HepG2 (cell line): ENCODE results near the gene ENPP1. TPM values are rescaled to one million over a fixed set of nuclear protein-coding genes. Genes with fewer than 3 reads are reported as not detected.

Experiments used
- ATAC-seq: fragments of 200-7000 bp; cut with Tn5 transposase; 3 replicates; pipeline ENCODE4 v1.9.1; 2020; ENCODE audit warnings: mild to moderate bottlenecking, moderate library complexity
- BruUV-seq: library from RNA; stranded (reverse); fragments of 400-500 nt; replicated peaks from 2 replicates; lab custom pipeline; 2021; lab: Mats Ljungman, UMichigan
- CTCF ChIA-PET: fragments of 300-600 bp; formaldehyde crosslinking; extraction: SDS; loops from one replicate; lab custom pipeline; 2021; ENCODE audit warnings: low total read pairs, inconsistent platforms, low intra/inter-chr PET ratio; lab: Yijun Ruan, JAX
- POLR2A ChIA-PET: fragments of 350-600 bp; sonication (Branson Sonifier 250); formaldehyde crosslinking; loops from one replicate; lab custom pipeline; 2020; ENCODE audit warnings: antibody characterized with exemption, inconsistent platforms; lab: Yijun Ruan, JAX
- DNase-seq: peaks from one replicate; pipeline ENCODE4 v3.0.0-alpha.2; 2015; ENCODE audit warnings: low spot score
- FAIRE-seq: peaks from 3 replicates; lab custom pipeline; 2011; peaks lifted over from hg19 to GRCh38; lab: Jason Lieb, UNC
- H2AFZ ChIP-seq: one replicate; pipeline ENCODE4 v1.6.1; 2011; ENCODE audit warnings: low read length, inconsistent platforms
- H3K27ac ChIP-seq: fragments of 300-600 bp; 3 replicates; pipeline ENCODE4 v1.8.0; 2011; ENCODE audit warnings: mixed run types, mild to moderate bottlenecking, mixed read lengths, low read length, inconsistent platforms; ENCODE audit not compliant: insufficient read depth; ENCODE audit errors: extremely low read length
- H3K27me3 ChIP-seq, 2 experiments: fragments of 200-600 bp in 1 of 2; 2 replicates in 1 of 2; 3 replicates in 1 of 2; pipeline versions ENCODE4 v1.6.0 to v1.8.0; 2011; ENCODE audit warnings: low read length in 2 of 2, mild to moderate bottlenecking in 2 of 2, moderate library complexity in 2 of 2, inconsistent platforms in 1 of 2; ENCODE audit not compliant: insufficient read depth in 2 of 2, control insufficient read depth in 1 of 2
- H3K36me3 ChIP-seq, 2 experiments: fragments of 200-600 bp in 1 of 2; replicated peaks in 1 of 2; 2 replicates in 1 of 2; 3 replicates in 1 of 2; pipeline versions ENCODE4 v1.5.1 to v1.8.0; 2011; ENCODE audit warnings: low read length in 2 of 2, inconsistent platforms in 1 of 2; ENCODE audit not compliant: insufficient read depth in 2 of 2, control insufficient read depth in 1 of 2
- H3K4me1 ChIP-seq: 2 replicates; pipeline ENCODE4 v1.5.1; 2012; ENCODE audit warnings: low read length, inconsistent platforms; ENCODE audit not compliant: insufficient read depth
- H3K4me2 ChIP-seq: 2 replicates; pipeline ENCODE4 v1.6.0; 2011; ENCODE audit warnings: low read depth, low read length, inconsistent platforms
- H3K4me3 ChIP-seq, 3 experiments: fragments of 200-600 bp in 1 of 3; sonication (generic), shearing (Covaris generic) in 1 of 3; replicated peaks in 1 of 3; 2 replicates each; pipeline ENCODE4 v1.5.1; 2011 to 2016; ENCODE audit warnings: low read length in 3 of 3, inconsistent platforms in 2 of 3, low read depth in 2 of 3, mild to moderate bottlenecking in 2 of 3, control low read depth in 1 of 3, mixed read lengths in 1 of 3; ENCODE audit not compliant: insufficient read depth in 1 of 3
- H3K79me2 ChIP-seq: one replicate; pipeline ENCODE4 v1.6.1; 2011; ENCODE audit warnings: low read length, inconsistent platforms; ENCODE audit not compliant: insufficient read depth
- H3K9ac ChIP-seq: 2 replicates; pipeline ENCODE4 v1.6.0; 2011; ENCODE audit warnings: mild to moderate bottlenecking, low read depth, low read length, inconsistent platforms; ENCODE audit not compliant: insufficient read depth
- H3K9me3 ChIP-seq: 2 replicates; pipeline ENCODE4 v1.5.1; 2012; ENCODE audit warnings: mild to moderate bottlenecking, low read length
- H4K20me1 ChIP-seq: 2 replicates; pipeline ENCODE4 v1.6.0; 2011; ENCODE audit warnings: inconsistent platforms, mild to moderate bottlenecking, low read length, moderate library complexity; ENCODE audit not compliant: insufficient read depth
- ATF4 ChIP-seq, 2 experiments: fragments of 450-650 bp in 1 of 2; sonication (generic) in 1 of 2; formaldehyde crosslinking; IDR thresholded peaks; 2 replicates each; pipeline versions ENCODE4 v1.5.0 to v1.8.0; 2020 to 2022; ENCODE audit warnings: mild to moderate bottlenecking in 1 of 2, missing genetic modification reagents in 1 of 2
- IRF9 ChIP-seq: sonication (generic); formaldehyde crosslinking; IDR thresholded peaks from 2 replicates; pipeline ENCODE4 v1.8.0; 2022; ENCODE audit warnings: missing genetic modification reagents, mild to moderate bottlenecking, borderline replicate concordance
- NFIB ChIP-seq: sonication (generic); formaldehyde crosslinking; IDR thresholded peaks from 2 replicates; pipeline ENCODE4 v1.9.0; 2021; ENCODE audit warnings: missing genetic modification reagents, mild to moderate bottlenecking, borderline replicate concordance
- PRDM15 ChIP-seq: sonication (generic); formaldehyde crosslinking; IDR thresholded peaks from 2 replicates; pipeline ENCODE4 v1.4.0; 2020; ENCODE audit warnings: missing genetic modification reagents
- SOX6 ChIP-seq, 2 experiments: fragments of 450-650 bp in 1 of 2; sonication (generic) in 1 of 2; formaldehyde crosslinking in 1 of 2; IDR thresholded peaks; 2 replicates each; pipeline versions ENCODE4 v1.4.0 to v1.6.1; 2017 to 2020; ENCODE audit warnings: antibody characterized with exemption in 1 of 2, mild to moderate bottlenecking in 1 of 2, missing genetic modification reagents in 1 of 2
- TCF7 ChIP-seq: sonication (generic); IDR thresholded peaks from 2 replicates; pipeline ENCODE4 v1.6.1; 2016; ENCODE audit warnings: antibody characterized with exemption, low read depth
- USF2 ChIP-seq, 2 experiments: sonication (generic) in 1 of 2; formaldehyde crosslinking in 1 of 2; IDR thresholded peaks; 2 replicates each; pipeline versions ENCODE4 v1.5.1 to v1.6.1; 2011 to 2020; ENCODE audit warnings: borderline replicate concordance in 1 of 2, low read depth in 1 of 2, low read length in 1 of 2, mild to moderate bottlenecking in 1 of 2, missing genetic modification reagents in 1 of 2, moderate library complexity in 1 of 2
- ZNF564 ChIP-seq: sonication (generic); formaldehyde crosslinking; IDR thresholded peaks from 2 replicates; pipeline ENCODE4 v1.8.1; 2023; ENCODE audit warnings: mild to moderate bottlenecking, missing genetic modification reagents
- ZNF841 ChIP-seq: sonication (generic); formaldehyde crosslinking; IDR thresholded peaks from 2 replicates; pipeline ENCODE4 v1.8.1; 2023; ENCODE audit warnings: missing genetic modification reagents, borderline replicate concordance
- WGBS: methylation state at CpG from one replicate; pipeline ENCODE4 v1.1.6; 2017; ENCODE audit warnings: low lambda C conversion rate; 5-methylcytosine and 5-hydroxymethylcytosine counted together
- in situ Hi-C: cut with HindIII; loops from 2 replicates; pipeline ENCODE4 v1.10.0; 2017; ENCODE audit warnings: low pct_unique_long_range_greater_than_20kb; ENCODE audit not compliant: extremely low pct_ligation_motif_present
- intact Hi-C: fragments of 100-400 bp; cut with micrococcal nuclease; formaldehyde crosslinking; loops from one replicate; pipeline ENCODE4 v1.10.0; 2022; ENCODE audit not compliant: unreplicated experiment
- polyA plus RNA-seq, 8 experiments: library from polyadenylated mRNA; depleted of rRNA in 3 of 8; stranded (reverse) in 7 of 8; unstranded in 1 of 8; fragments of >200 nt; fragmentation: Illumina TruSeq in 4 of 8; extraction: Trizol in 4 of 8; gene quantifications; 2 replicates each; pipeline versions ENCODE4 v1.2.1 to v1.2.3, GENCODE V29; 2011 to 2016; ENCODE audit warnings: low read depth in 4 of 8, missing spikeins in 1 of 8, mixed read lengths in 1 of 8; ENCODE audit not compliant: insufficient read depth in 1 of 8
- total RNA-seq, 5 experiments: library from RNA; depleted of rRNA; stranded (reverse); fragments of >200 nt; fragmentation: Illumina TruSeq; extraction: Trizol; gene quantifications; 2 replicates each; pipeline ENCODE4 v1.2.3, GENCODE V29; 2016; ENCODE audit warnings: low read depth in 1 of 5

Gene ENPP1
- total and polyA plus RNA-seq, 2 of the 13 experiments (the other 11 are each of a cell fraction or from before 2014, with no cell fraction given), result 56.5 to 160 TPM

GRCh38 chr6:131875647-131876046 is 67.8 kb downstream of the ENPP1 start:
- no peak for DNase-seq
- FAIRE-seq, result no peak
- CTCF ChIA-PET, result no interaction called here
- no peaks in the 10 kb centered on the region for H3K9me3 ChIP-seq
- no peak overlapping the region for H3K27ac ChIP-seq
- H3K79me2 ChIP-seq, result no peaks in the 10 kb centered on the region
- in situ Hi-C loops, result no loop called here
- no peak overlapping the region for H3K4me3 ChIP-seq
- H3K4me1 ChIP-seq, result no peaks in the 10 kb centered on the region
- H3K27me3 ChIP-seq, result no peaks in the 10 kb centered on the region
- ATAC-seq, result no peak
- BruUV-seq, result no TSS peak
- peaks cover 30 to 87% of the 10 kb centered on the region in 2 experiments for H3K36me3 ChIP-seq
- TF ChIP-seq IRF9 (CRISPR knock-in tag), result no peak
- TF ChIP-seq, all 625 proteins: peak for 0
- 95% methylated on average over 1 of the region's 1 CpG for WGBS
- intact Hi-C loops, result no loop called here
- Histone ChIP-seq H4K20me1 (no peaks in the 10 kb centered on the region), H2AFZ (no peak overlapping the region), H3K4me2 (no peak overlapping the region), H3K9ac (no peak overlapping the region)
- POLR2A ChIA-PET, result no interaction called here

- no peak overlapping the region for H3K4me3 ChIP-seq
- peaks cover 34 to 87% of the 10 kb centered on the region in 2 experiments for H3K36me3 ChIP-seq
- DNase-seq (no peak), FAIRE-seq (no peak), ATAC-seq (no peak)
- H3K4me2 ChIP-seq, result no peak overlapping the region
- no peaks in the 10 kb centered on the region for H3K79me2 ChIP-seq
- no peaks in the 10 kb centered on the region for H3K27me3 ChIP-seq
- ChIA-PET POLR2A (no interaction called here), CTCF (no interaction called here)
- BruUV-seq, result no TSS peak
- intact Hi-C loops, result no loop called here
- H3K27ac ChIP-seq, result no peak overlapping the region
- in situ Hi-C loops, result no loop called here
- no peak overlapping the region for H3K9ac ChIP-seq
- H3K4me1 ChIP-seq, result no peaks in the 10 kb centered on the region
- H4K20me1 ChIP-seq, result no peaks in the 10 kb centered on the region
- H2AFZ ChIP-seq, result no peak overlapping the region
- no peaks in the 10 kb centered on the region for H3K9me3 ChIP-seq
- TF ChIP-seq SOX6 (IDR thresholded peaks at IDR 0.05) (no peak), SOX6 (CRISPR knock-in tag; IDR thresholded peaks at IDR 0.05) (no peak), USF2 (IDR thresholded peaks at IDR 0.05; ENCODE audit: low read depth, low read length) (no peak), USF2 (CRISPR knock-in tag; IDR thresholded peaks at IDR 0.05; ENCODE audit: borderline replicate concordance) (no peak), NFIB (no peak), ATF4 (CRISPR knock-in tag; IDR thresholded peaks at IDR 0.05) (no peak), PRDM15 (CRISPR knock-in tag) (no peak), ZNF564 (no peak), TCF7 (no peak), ZNF841 (CRISPR knock-in tag) (no peak)
Observed at GRCh38 chr6:131876545-131876944, 68.7 kb downstream of the ENPP1 start.
